HepG2 (cell line): Measurements from ENCODE around the gene CTDSP2. TPM values are rescaled to one million over a fixed set of nuclear protein-coding genes. Genes with fewer than 3 reads are reported as not detected.

Experiments used
- ELF4 ChIP-seq: sonication (generic); formaldehyde crosslinking; IDR thresholded peaks from 2 replicates; pipeline ENCODE4 v1.5.0; 2020; ENCODE audit warnings: missing genetic modification reagents, mild to moderate bottlenecking, moderate library complexity, borderline replicate concordance
- EZH2 ChIP-seq: conservative IDR thresholded peaks from 2 replicates; pipeline ENCODE4 v1.6.1; 2012; ENCODE audit warnings: mild to moderate bottlenecking, low read depth, low read length, moderate library complexity
- FOXA1 ChIP-seq, 2 experiments: fragments of 450-650 bp in 1 of 2; sonication (generic) in 1 of 2; formaldehyde crosslinking in 1 of 2; IDR thresholded peaks; 2 replicates each; pipeline versions ENCODE4 v1.4.0 to v1.6.1; 2016 to 2020; ENCODE audit warnings: missing genetic modification reagents in 1 of 2
- GZF1 ChIP-seq: sonication (generic); formaldehyde crosslinking; IDR thresholded peaks from 2 replicates; pipeline ENCODE4 v1.5.1; 2020; ENCODE audit warnings: mild to moderate bottlenecking, missing genetic modification reagents
- HNRNPH1 ChIP-seq: fragments of 200-400 bp; formaldehyde crosslinking; optimal IDR thresholded peaks from 2 replicates; pipeline ENCODE3; 2017; ENCODE audit warnings: mild to moderate bottlenecking, low read depth, low read length
- NR2F1 ChIP-seq, 2 experiments: fragments of 450-650 bp in 1 of 2; formaldehyde crosslinking in 1 of 2; IDR thresholded peaks; 2 replicates each; pipeline versions ENCODE4 v1.5.0 to v1.6.1; 2016 to 2020; ENCODE audit warnings: mild to moderate bottlenecking in 1 of 2, missing compliant biosample characterization in 1 of 2, missing genetic modification reagents in 1 of 2, moderate library complexity in 1 of 2
- THYN1 ChIP-seq: sonication (generic); formaldehyde crosslinking; IDR thresholded peaks from 2 replicates; pipeline ENCODE4 v1.8.1; 2023; ENCODE audit warnings: low read depth, mild to moderate bottlenecking, moderate library complexity, missing genetic modification reagents, borderline replicate concordance
- polyA plus RNA-seq, 8 experiments: library from polyadenylated mRNA; depleted of rRNA in 3 of 8; stranded (reverse) in 7 of 8; unstranded in 1 of 8; fragments of >200 nt; fragmentation: Illumina TruSeq in 4 of 8; extraction: Trizol in 4 of 8; gene quantifications; 2 replicates each; pipeline versions ENCODE4 v1.2.1 to v1.2.3, GENCODE V29; 2011 to 2016; ENCODE audit warnings: low read depth in 4 of 8, missing spikeins in 1 of 8, mixed read lengths in 1 of 8; ENCODE audit not compliant: insufficient read depth in 1 of 8
- total RNA-seq, 5 experiments: library from RNA; depleted of rRNA; stranded (reverse); fragments of >200 nt; fragmentation: Illumina TruSeq; extraction: Trizol; gene quantifications; 2 replicates each; pipeline ENCODE4 v1.2.3, GENCODE V29; 2016; ENCODE audit warnings: low read depth in 1 of 5
- TF ChIP-seq, protein P1 (sequence below): sonication (generic); formaldehyde crosslinking; IDR thresholded peaks from 2 replicates; pipeline ENCODE4 v1.4.0; 2020; ENCODE audit warnings: missing genetic modification reagents
- TF ChIP-seq, protein P2 (sequence below): sonication (generic); formaldehyde crosslinking; IDR thresholded peaks from 2 replicates; pipeline ENCODE4 v1.4.0; 2020; ENCODE audit warnings: missing genetic modification reagents, borderline replicate concordance
- TF ChIP-seq, protein P3 (sequence below): sonication (generic); formaldehyde crosslinking; IDR thresholded peaks from 2 replicates; pipeline ENCODE4 v1.9.0; 2021; ENCODE audit warnings: mild to moderate bottlenecking, missing genetic modification reagents

The CTDSP2 gene
- total and polyA plus RNA-seq, 2 of the 13 experiments (the other 11 are each of a cell fraction or from before 2014, with no cell fraction given) = 38.1 to 82.5 TPM

DNA sequence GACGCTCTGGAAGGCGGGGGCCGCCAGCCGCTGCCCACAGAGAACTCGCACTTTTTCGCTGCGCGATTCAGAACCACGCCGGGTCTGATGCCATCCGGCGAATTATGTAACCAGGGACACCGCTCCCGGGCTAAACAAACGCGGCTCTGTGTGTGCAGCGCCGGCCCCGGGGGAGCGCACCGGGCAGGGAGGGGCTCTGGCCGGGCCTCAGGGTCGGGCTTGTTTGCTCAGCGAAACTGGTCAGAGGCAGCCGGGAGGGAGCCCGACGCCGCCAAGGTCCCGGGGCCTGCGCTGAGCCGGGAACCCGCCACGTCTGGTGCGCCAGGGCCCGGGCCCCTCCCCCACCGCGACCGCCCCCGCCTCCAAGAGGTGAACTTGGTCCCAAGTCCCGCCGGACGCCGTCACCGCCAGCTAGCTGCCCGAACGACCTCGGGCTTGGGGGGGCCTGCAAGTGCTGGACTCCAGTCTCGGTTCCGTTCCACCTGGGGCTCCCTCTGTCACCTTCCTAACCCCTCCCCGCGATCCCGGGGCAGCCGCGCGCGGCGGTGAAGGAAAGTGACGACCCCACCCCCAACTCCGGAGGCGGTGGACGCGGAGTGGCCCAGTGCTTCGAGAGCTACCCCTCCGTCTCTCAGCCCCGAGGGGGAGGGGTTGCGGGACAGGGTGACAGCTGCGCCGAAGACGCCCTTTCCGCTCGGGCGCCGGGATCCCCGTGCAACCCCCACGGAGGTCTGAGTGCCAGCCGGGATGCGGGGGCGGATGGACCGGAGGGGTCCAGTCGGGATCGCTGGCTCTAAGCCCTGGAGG is 848 bp downstream of the CTDSP2 start (continued):
- TF ChIP-seq HNRNPH1 (no peak), FOXA1 (IDR thresholded peaks at IDR 0.05) (no peak), FOXA1 (CRISPR knock-in tag; IDR thresholded peaks at IDR 0.05) (peak; percentile 92), NR2F1 (CRISPR knock-in tag; IDR thresholded peaks at IDR 0.05) (peak; percentile 32 to 34; a peak in 1 of 4 replicates), GZF1 (CRISPR knock-in tag) (no peak), ELF4 (peak; percentile 49; the same call in 1 of the 2 replicates), THYN1 (CRISPR knock-in tag) (no peak), EZH2 (no peak)
- TF ChIP-seq, protein P1, sequence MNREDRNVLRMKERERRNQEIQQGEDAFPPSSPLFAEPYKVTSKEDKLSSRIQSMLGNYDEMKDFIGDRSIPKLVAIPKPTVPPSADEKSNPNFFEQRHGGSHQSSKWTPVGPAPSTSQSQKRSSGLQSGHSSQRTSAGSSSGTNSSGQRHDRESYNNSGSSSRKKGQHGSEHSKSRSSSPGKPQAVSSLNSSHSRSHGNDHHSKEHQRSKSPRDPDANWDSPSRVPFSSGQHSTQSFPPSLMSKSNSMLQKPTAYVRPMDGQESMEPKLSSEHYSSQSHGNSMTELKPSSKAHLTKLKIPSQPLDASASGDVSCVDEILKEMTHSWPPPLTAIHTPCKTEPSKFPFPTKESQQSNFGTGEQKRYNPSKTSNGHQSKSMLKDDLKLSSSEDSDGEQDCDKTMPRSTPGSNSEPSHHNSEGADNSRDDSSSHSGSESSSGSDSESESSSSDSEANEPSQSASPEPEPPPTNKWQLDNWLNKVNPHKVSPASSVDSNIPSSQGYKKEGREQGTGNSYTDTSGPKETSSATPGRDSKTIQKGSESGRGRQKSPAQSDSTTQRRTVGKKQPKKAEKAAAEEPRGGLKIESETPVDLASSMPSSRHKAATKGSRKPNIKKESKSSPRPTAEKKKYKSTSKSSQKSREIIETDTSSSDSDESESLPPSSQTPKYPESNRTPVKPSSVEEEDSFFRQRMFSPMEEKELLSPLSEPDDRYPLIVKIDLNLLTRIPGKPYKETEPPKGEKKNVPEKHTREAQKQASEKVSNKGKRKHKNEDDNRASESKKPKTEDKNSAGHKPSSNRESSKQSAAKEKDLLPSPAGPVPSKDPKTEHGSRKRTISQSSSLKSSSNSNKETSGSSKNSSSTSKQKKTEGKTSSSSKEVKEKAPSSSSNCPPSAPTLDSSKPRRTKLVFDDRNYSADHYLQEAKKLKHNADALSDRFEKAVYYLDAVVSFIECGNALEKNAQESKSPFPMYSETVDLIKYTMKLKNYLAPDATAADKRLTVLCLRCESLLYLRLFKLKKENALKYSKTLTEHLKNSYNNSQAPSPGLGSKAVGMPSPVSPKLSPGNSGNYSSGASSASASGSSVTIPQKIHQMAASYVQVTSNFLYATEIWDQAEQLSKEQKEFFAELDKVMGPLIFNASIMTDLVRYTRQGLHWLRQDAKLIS = 0 out of 2 replicates have a peak, but pooled peaks have one; percentile 39
- TF ChIP-seq, protein P2, sequence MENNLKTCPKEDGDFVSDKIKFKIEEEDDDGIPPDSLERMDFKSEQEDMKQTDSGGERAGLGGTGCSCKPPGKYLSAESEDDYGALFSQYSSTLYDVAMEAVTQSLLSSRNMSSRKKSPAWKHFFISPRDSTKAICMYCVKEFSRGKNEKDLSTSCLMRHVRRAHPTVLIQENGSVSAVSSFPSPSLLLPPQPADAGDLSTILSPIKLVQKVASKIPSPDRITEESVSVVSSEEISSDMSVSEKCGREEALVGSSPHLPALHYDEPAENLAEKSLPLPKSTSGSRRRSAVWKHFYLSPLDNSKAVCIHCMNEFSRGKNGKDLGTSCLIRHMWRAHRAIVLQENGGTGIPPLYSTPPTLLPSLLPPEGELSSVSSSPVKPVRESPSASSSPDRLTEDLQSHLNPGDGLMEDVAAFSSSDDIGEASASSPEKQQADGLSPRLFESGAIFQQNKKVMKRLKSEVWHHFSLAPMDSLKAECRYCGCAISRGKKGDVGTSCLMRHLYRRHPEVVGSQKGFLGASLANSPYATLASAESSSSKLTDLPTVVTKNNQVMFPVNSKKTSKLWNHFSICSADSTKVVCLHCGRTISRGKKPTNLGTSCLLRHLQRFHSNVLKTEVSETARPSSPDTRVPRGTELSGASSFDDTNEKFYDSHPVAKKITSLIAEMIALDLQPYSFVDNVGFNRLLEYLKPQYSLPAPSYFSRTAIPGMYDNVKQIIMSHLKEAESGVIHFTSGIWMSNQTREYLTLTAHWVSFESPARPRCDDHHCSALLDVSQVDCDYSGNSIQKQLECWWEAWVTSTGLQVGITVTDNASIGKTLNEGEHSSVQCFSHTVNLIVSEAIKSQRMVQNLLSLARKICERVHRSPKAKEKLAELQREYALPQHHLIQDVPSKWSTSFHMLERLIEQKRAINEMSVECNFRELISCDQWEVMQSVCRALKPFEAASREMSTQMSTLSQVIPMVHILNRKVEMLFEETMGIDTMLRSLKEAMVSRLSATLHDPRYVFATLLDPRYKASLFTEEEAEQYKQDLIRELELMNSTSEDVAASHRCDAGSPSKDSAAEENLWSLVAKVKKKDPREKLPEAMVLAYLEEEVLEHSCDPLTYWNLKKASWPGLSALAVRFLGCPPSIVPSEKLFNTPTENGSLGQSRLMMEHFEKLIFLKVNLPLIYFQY (CRISPR knock-in tag) = peak; percentile 92
- TF ChIP-seq, protein P3, sequence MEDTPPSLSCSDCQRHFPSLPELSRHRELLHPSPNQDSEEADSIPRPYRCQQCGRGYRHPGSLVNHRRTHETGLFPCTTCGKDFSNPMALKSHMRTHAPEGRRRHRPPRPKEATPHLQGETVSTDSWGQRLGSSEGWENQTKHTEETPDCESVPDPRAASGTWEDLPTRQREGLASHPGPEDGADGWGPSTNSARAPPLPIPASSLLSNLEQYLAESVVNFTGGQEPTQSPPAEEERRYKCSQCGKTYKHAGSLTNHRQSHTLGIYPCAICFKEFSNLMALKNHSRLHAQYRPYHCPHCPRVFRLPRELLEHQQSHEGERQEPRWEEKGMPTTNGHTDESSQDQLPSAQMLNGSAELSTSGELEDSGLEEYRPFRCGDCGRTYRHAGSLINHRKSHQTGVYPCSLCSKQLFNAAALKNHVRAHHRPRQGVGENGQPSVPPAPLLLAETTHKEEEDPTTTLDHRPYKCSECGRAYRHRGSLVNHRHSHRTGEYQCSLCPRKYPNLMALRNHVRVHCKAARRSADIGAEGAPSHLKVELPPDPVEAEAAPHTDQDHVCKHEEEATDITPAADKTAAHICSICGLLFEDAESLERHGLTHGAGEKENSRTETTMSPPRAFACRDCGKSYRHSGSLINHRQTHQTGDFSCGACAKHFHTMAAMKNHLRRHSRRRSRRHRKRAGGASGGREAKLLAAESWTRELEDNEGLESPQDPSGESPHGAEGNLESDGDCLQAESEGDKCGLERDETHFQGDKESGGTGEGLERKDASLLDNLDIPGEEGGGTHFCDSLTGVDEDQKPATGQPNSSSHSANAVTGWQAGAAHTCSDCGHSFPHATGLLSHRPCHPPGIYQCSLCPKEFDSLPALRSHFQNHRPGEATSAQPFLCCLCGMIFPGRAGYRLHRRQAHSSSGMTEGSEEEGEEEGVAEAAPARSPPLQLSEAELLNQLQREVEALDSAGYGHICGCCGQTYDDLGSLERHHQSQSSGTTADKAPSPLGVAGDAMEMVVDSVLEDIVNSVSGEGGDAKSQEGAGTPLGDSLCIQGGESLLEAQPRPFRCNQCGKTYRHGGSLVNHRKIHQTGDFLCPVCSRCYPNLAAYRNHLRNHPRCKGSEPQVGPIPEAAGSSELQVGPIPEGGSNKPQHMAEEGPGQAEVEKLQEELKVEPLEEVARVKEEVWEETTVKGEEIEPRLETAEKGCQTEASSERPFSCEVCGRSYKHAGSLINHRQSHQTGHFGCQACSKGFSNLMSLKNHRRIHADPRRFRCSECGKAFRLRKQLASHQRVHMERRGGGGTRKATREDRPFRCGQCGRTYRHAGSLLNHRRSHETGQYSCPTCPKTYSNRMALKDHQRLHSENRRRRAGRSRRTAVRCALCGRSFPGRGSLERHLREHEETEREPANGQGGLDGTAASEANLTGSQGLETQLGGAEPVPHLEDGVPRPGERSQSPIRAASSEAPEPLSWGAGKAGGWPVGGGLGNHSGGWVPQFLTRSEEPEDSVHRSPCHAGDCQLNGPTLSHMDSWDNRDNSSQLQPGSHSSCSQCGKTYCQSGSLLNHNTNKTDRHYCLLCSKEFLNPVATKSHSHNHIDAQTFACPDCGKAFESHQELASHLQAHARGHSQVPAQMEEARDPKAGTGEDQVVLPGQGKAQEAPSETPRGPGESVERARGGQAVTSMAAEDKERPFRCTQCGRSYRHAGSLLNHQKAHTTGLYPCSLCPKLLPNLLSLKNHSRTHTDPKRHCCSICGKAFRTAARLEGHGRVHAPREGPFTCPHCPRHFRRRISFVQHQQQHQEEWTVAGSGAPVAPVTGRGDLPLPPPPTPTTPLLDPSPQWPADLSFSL (CRISPR knock-in tag) = no peak
